K562 (cell line): ENCODE data around the gene RTN4. TPM values are rescaled to one million over a fixed set of nuclear protein-coding genes. Genes with fewer than 3 reads are reported as not detected.

Source experiments
- DMBX1 ChIP-seq: fragments of 250-450 bp; sonication (Bioruptor Pico); IDR thresholded peaks from 2 replicates; pipeline ENCODE4 v1.8.0; 2022; ENCODE audit warnings: inconsistent platforms, mild to moderate bottlenecking, moderate library complexity, borderline replicate concordance
- DPF2 ChIP-seq: fragments of 450-650 bp; IDR thresholded peaks from 2 replicates; pipeline ENCODE4 v1.6.1; 2016
- ELF2 ChIP-seq: fragments of 250-450 bp; sonication (Bioruptor Pico); IDR thresholded peaks from 2 replicates; pipeline ENCODE4 v1.5.0; 2021; ENCODE audit warnings: mild to moderate bottlenecking
- KDM5B ChIP-seq: fragments of 200-600 bp; sonication (generic); IDR thresholded peaks from 2 replicates; pipeline ENCODE4 v1.6.1; 2012; ENCODE audit warnings: low read depth, mild to moderate bottlenecking, moderate library complexity, low read length, control low read depth, inconsistent platforms; ENCODE audit not compliant: insufficient replicate concordance
- MEIS2 ChIP-seq: fragments of 450-650 bp; IDR thresholded peaks from 2 replicates; pipeline ENCODE4 v1.6.1; 2014; ENCODE audit warnings: mild to moderate bottlenecking; ENCODE audit not compliant: partially characterized antibody
- NR1H2 ChIP-seq: sonication (generic); formaldehyde crosslinking; IDR thresholded peaks from 2 replicates; pipeline ENCODE4 v1.4.0; 2020; ENCODE audit warnings: mild to moderate bottlenecking, missing genetic modification reagents
- POLR2AphosphoS5 ChIP-seq: IDR thresholded peaks from 2 replicates; pipeline ENCODE4 v1.6.1; 2011; ENCODE audit warnings: mild to moderate bottlenecking, low read depth, low read length, moderate library complexity; ENCODE audit not compliant: control insufficient read depth, insufficient read depth
- SREBF1 ChIP-seq: fragments of 150-350 bp; IDR thresholded peaks from 2 replicates; pipeline ENCODE4 v1.6.1; 2014; ENCODE audit warnings: antibody characterized with exemption, low read depth, low read length, borderline replicate concordance
- XRCC5 ChIP-seq: fragments of 200-400 bp; formaldehyde crosslinking; IDR thresholded peaks from 2 replicates; pipeline ENCODE4 v1.6.1; 2017; ENCODE audit warnings: low read depth, mild to moderate bottlenecking, low read length
- ZBTB1 ChIP-seq: sonication (generic); formaldehyde crosslinking; IDR thresholded peaks from 2 replicates; pipeline ENCODE4 v1.8.1; 2023; ENCODE audit warnings: missing genetic modification reagents, low read depth, mild to moderate bottlenecking, borderline replicate concordance
- ZFPM2 ChIP-seq: fragments of 250-450 bp; sonication (Bioruptor Pico); IDR thresholded peaks from 2 replicates; pipeline ENCODE4 v1.5.1; 2022; ENCODE audit warnings: mild to moderate bottlenecking
- ZNF3 ChIP-seq: fragments of 250-450 bp; sonication (Bioruptor Pico); IDR thresholded peaks from 2 replicates; pipeline ENCODE4 v1.5.0; 2021; ENCODE audit warnings: mild to moderate bottlenecking, moderate library complexity
- ZNF41 ChIP-seq: fragments of 250-450 bp; sonication (Bioruptor Pico); conservative IDR thresholded peaks from 2 replicates; pipeline ENCODE4 v1.4.0; 2020; ENCODE audit warnings: mild to moderate bottlenecking
- ZNF584 ChIP-seq: fragments of 200-800 bp; sonication (Bioruptor generic); IDR thresholded peaks from 2 replicates; pipeline ENCODE4 v1.6.1; 2016; ENCODE audit warnings: low read depth, mild to moderate bottlenecking, missing genetic modification characterization, missing compliant biosample characterization
- ZNF668 ChIP-seq: fragments of 250-450 bp; sonication (Bioruptor Pico); IDR thresholded peaks from 2 replicates; pipeline ENCODE4 v1.8.0; 2022; ENCODE audit warnings: mild to moderate bottlenecking, inconsistent platforms
- ZNF77 ChIP-seq: fragments of 250-450 bp; sonication (Bioruptor Pico); IDR thresholded peaks from 2 replicates; pipeline ENCODE4 v1.5.0; 2020
- polyA plus RNA-seq, 8 experiments: library from polyadenylated mRNA; depleted of rRNA in 4 of 8; stranded (reverse) in 5 of 8; unstranded in 3 of 8; fragments of >200 nt; fragmentation: Nextera tagmentation in 2 of 8; fragmentation: Illumina TruSeq in 1 of 8; extraction: Ambion mirVana in 2 of 8; extraction: Trizol in 1 of 8; gene quantifications; 2 replicates each; pipeline versions ENCODE4 v1.2.1 to v1.2.3, GENCODE V29; 2011 to 2014; ENCODE audit warnings: inconsistent platforms in 1 of 8, missing spikeins in 1 of 8
- total RNA-seq, 7 experiments: library from RNA; depleted of rRNA in 6 of 7; stranded (reverse); fragments of >200 nt in 6 of 7; fragmentation: Illumina TruSeq in 2 of 7; extraction: Trizol in 2 of 7; gene quantifications; 2 replicates each; pipeline versions ENCODE4 v1.2.1 to v1.2.3, GENCODE V29; 2011 to 2021; ENCODE audit warnings: low replicate concordance in 1 of 7
- TF ChIP-seq, protein P1 (sequence below): IDR thresholded peaks from 3 replicates; pipeline ENCODE4 v1.6.1; 2011; ENCODE audit warnings: borderline replicate concordance, mild to moderate bottlenecking, moderate library complexity; ENCODE audit not compliant: insufficient read length; ENCODE audit errors: extremely low read depth
- TF ChIP-seq, protein P2 (sequence below), 2 experiments: fragments of 250-450 bp in 1 of 2; fragments of 450-650 bp in 1 of 2; sonication (Bioruptor Pico) in 1 of 2; IDR thresholded peaks; 2 replicates each; pipeline versions ENCODE4 v1.6.1 to v1.8.0; 2016 to 2021; ENCODE audit warnings: mild to moderate bottlenecking in 2 of 2, moderate library complexity in 2 of 2, missing compliant biosample characterization in 1 of 2, missing genetic modification characterization in 1 of 2
- TF ChIP-seq, protein P3 (sequence below): sonication (generic); formaldehyde crosslinking; IDR thresholded peaks from 2 replicates; pipeline ENCODE4 v1.8.1; 2023; ENCODE audit warnings: mild to moderate bottlenecking, missing genetic modification reagents
- TF ChIP-seq, protein P4 (sequence below): fragments of 450-650 bp; formaldehyde crosslinking; IDR thresholded peaks from 2 replicates; pipeline ENCODE4 v1.4.0; 2020; ENCODE audit warnings: mild to moderate bottlenecking

Gene RTN4
- total and polyA plus RNA-seq, 9 of the 15 experiments (the other 6 are each of a cell fraction or from before 2014, with no cell fraction given), result 73.0 to 248 (median 116) TPM

DNA sequence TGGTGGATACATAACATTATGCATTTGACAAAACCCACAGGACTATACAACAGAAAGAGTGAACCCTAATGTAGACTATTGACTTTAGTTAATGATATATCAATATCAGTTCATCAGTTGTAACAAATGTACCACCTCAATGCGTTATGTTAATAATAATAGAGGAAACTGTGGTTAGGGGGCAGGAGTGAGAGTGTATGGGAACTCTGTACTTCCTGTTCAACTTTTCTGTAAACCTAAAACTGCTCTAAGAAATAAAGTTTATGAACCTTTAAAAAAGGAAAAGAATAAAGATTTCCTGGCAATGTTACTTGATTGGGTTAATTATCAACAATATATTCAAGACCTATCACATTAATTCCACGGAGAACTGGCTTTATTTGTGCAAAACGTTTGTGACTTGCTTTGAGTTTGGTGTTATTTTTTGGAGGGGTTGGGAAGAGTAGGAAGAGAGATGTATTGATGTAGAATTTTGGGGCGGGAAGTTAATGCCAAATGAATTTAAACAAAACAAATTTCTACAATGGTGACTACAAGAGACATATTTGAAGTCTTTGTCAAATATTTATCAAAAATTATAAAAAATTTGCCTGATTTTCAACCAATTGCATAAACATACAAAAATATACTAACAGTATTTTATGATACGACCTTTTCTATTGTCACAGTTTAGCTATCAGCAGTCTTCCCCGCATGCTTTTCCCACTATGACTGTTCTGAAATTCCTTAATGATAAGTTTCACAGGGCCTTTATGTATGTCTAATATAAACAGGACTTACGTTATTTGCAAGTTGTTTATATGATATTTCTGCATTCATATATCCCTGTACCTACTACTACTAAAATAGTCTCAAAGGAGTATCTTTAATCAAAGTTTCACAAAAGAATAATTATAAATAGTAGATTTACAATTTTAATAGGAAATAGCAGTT lies 2.1 kb upstream of the RTN4 start (continued):
- TF ChIP-seq, protein P1, sequence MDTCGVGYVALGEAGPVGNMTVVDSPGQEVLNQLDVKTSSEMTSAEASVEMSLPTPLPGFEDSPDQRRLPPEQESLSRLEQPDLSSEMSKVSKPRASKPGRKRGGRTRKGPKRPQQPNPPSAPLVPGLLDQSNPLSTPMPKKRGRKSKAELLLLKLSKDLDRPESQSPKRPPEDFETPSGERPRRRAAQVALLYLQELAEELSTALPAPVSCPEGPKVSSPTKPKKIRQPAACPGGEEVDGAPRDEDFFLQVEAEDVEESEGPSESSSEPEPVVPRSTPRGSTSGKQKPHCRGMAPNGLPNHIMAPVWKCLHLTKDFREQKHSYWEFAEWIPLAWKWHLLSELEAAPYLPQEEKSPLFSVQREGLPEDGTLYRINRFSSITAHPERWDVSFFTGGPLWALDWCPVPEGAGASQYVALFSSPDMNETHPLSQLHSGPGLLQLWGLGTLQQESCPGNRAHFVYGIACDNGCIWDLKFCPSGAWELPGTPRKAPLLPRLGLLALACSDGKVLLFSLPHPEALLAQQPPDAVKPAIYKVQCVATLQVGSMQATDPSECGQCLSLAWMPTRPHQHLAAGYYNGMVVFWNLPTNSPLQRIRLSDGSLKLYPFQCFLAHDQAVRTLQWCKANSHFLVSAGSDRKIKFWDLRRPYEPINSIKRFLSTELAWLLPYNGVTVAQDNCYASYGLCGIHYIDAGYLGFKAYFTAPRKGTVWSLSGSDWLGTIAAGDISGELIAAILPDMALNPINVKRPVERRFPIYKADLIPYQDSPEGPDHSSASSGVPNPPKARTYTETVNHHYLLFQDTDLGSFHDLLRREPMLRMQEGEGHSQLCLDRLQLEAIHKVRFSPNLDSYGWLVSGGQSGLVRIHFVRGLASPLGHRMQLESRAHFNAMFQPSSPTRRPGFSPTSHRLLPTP, result no peak
- TF ChIP-seq ZNF77 (CRISPR knock-in tag), result no peak
- TF ChIP-seq ZNF3 (CRISPR knock-in tag), result no peak
- TF ChIP-seq ZFPM2, result no peak
- TF ChIP-seq KDM5B, result no peak
- no peak for TF ChIP-seq POLR2AphosphoS5
- no peak for TF ChIP-seq ZNF584 (CRISPR knock-in tag)
- TF ChIP-seq ZNF668, result no peak
- no peak for TF ChIP-seq SREBF1
- TF ChIP-seq, protein P2, sequence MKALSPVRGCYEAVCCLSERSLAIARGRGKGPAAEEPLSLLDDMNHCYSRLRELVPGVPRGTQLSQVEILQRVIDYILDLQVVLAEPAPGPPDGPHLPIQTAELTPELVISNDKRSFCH (CRISPR knock-in tag; IDR thresholded peaks at IDR 0.05), result no peak
- TF ChIP-seq, protein P2 (tag; IDR thresholded peaks at IDR 0.05), result no peak
- TF ChIP-seq ZNF41 (CRISPR knock-in tag), result no peak
- TF ChIP-seq, protein P3, sequence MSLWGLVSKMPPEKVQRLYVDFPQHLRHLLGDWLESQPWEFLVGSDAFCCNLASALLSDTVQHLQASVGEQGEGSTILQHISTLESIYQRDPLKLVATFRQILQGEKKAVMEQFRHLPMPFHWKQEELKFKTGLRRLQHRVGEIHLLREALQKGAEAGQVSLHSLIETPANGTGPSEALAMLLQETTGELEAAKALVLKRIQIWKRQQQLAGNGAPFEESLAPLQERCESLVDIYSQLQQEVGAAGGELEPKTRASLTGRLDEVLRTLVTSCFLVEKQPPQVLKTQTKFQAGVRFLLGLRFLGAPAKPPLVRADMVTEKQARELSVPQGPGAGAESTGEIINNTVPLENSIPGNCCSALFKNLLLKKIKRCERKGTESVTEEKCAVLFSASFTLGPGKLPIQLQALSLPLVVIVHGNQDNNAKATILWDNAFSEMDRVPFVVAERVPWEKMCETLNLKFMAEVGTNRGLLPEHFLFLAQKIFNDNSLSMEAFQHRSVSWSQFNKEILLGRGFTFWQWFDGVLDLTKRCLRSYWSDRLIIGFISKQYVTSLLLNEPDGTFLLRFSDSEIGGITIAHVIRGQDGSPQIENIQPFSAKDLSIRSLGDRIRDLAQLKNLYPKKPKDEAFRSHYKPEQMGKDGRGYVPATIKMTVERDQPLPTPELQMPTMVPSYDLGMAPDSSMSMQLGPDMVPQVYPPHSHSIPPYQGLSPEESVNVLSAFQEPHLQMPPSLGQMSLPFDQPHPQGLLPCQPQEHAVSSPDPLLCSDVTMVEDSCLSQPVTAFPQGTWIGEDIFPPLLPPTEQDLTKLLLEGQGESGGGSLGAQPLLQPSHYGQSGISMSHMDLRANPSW, result no peak
- TF ChIP-seq NR1H2, result no peak
- no peak for TF ChIP-seq ZBTB1 (CRISPR knock-in tag)
- TF ChIP-seq DMBX1 (CRISPR knock-in tag), result no peak
- 0 out of 2 replicates have a peak, but pooled peaks have one; percentile 3 for TF ChIP-seq ELF2 (CRISPR knock-in tag)
- no peak for TF ChIP-seq MEIS2
- TF ChIP-seq XRCC5, result no peak
- TF ChIP-seq DPF2, result no peak
- TF ChIP-seq, protein P4, sequence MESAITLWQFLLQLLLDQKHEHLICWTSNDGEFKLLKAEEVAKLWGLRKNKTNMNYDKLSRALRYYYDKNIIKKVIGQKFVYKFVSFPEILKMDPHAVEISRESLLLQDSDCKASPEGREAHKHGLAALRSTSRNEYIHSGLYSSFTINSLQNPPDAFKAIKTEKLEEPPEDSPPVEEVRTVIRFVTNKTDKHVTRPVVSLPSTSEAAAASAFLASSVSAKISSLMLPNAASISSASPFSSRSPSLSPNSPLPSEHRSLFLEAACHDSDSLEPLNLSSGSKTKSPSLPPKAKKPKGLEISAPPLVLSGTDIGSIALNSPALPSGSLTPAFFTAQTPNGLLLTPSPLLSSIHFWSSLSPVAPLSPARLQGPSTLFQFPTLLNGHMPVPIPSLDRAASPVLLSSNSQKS (CRISPR knock-in tag), result no peak
